DMS 273 (cell line): ENCODE data around the gene PCDHGA4.
"Not testable (repeated sequence)": the region's sequence is repeated elsewhere in the genome, so short reads cannot be mapped to it uniquely, and the experiment has no call there.

Experiments used
- DNase-seq: peaks from one replicate; lab custom pipeline; 2025; ENCODE audit not compliant: unreplicated experiment; lab: John Stamatoyannopoulos, UW

Gene PCDHGA4

GRCh38 chr5:141354900-141355469 lies at the start of gene PCDHGA4:
PCDHGA4 (plus strand) TSS chr5:141355021; CDS start chr5:141355108, 87 bp downstream.
- DNase-seq, result peak; percentile 13

GRCh38 chr5:141306630-141307029 lies 48.2 kb upstream of the PCDHGA4 start:
- DNase-seq, result no peak

GRCh38 chr5:141313711-141314110 lies 41.1 kb upstream of the PCDHGA4 start:
- DNase-seq, result no peak

- DNase-seq, result not testable (repeated sequence)
These were observed 37.9 kb upstream of the PCDHGA4 start for GRCh38 chr5:141316963-141317362.

GRCh38 chr5:141319202-141319601 lies 35.6 kb upstream of the PCDHGA4 start:
- DNase-seq, result no peak

- DNase-seq, result no peak
These were observed 35.1 kb upstream of the PCDHGA4 start for GRCh38 chr5:141319699-141320098.

- DNase-seq, result peak; percentile 97
These were observed 34.3 kb upstream of the PCDHGA4 start, which contains the start of gene TAF7 for GRCh38 chr5:141320225-141321169. TAF7 (minus strand) TSS chr5:141320784; CDS start chr5:141320044, 740 bp downstream.

GRCh38 chr5:141322261-141322660 lies 32.6 kb upstream of the PCDHGA4 start:
- DNase-seq, result no peak

GRCh38 chr5:141326088-141326854 lies 28.6 kb upstream of the PCDHGA4 start:
- DNase-seq, result no peak

GRCh38 chr5:141328231-141328630 lies 26.6 kb upstream of the PCDHGA4 start:
- DNase-seq, result no peak

- DNase-seq, result peak; percentile 51
These were observed 24.3 kb upstream of the PCDHGA4 start, which contains the start of gene PCDHGA1 for GRCh38 chr5:141330299-141331080. PCDHGA1 (plus strand) TSS chr5:141330514.

GRCh38 chr5:141332571-141332970 lies 22.2 kb upstream of the PCDHGA4 start:
- not testable (repeated sequence) for DNase-seq

GRCh38 chr5:141338538-141339306 lies 16.1 kb upstream of the PCDHGA4 start, which contains the start of gene PCDHGA2:
PCDHGA2 (plus strand) TSS chr5:141338760.
- peak; percentile 38 for DNase-seq

- not testable (repeated sequence) for DNase-seq
These were observed 14.0 kb upstream of the PCDHGA4 start for GRCh38 chr5:141340781-141341354.

GRCh38 chr5:141342773-141343172 lies 12.0 kb upstream of the PCDHGA4 start:
- DNase-seq, result no peak

- peak; percentile 9 for DNase-seq
These were observed 11.4 kb upstream of the PCDHGA4 start, which contains the start of gene PCDHGA3 for GRCh38 chr5:141343242-141343952. PCDHGA3 (plus strand) TSS chr5:141343829; CDS start chr5:141344034, 205 bp downstream.

GRCh38 chr5:141343953-141344463 lies 10.8 kb upstream of the PCDHGA4 start:
- DNase-seq, result no peak

GRCh38 chr5:141345327-141345726 lies 9.5 kb upstream of the PCDHGA4 start:
- DNase-seq, result no peak
